Mammary epithelial cell (primary cell): ENCODE data around the gene RGL3.

Experiments
- EZH2 ChIP-seq: IDR thresholded peaks from 2 replicates; pipeline ENCODE4 v1.6.1; 2012; ENCODE audit warnings: low read length, inconsistent platforms, borderline replicate concordance
- TF ChIP-seq, protein P1 (sequence below), 2 donors: IDR thresholded peaks in 1 of 2; conservative IDR thresholded peaks in 1 of 2; 2 replicates each; pipeline ENCODE4 v1.5.1; 2011 to 2012; ENCODE audit warnings: inconsistent platforms in 2 of 2, low read length in 2 of 2, mild to moderate bottlenecking in 2 of 2, control low read depth in 1 of 2, low read depth in 1 of 2; ENCODE audit not compliant: insufficient read depth in 1 of 2; ENCODE audit errors: extremely low read depth in 1 of 2

DNA sequence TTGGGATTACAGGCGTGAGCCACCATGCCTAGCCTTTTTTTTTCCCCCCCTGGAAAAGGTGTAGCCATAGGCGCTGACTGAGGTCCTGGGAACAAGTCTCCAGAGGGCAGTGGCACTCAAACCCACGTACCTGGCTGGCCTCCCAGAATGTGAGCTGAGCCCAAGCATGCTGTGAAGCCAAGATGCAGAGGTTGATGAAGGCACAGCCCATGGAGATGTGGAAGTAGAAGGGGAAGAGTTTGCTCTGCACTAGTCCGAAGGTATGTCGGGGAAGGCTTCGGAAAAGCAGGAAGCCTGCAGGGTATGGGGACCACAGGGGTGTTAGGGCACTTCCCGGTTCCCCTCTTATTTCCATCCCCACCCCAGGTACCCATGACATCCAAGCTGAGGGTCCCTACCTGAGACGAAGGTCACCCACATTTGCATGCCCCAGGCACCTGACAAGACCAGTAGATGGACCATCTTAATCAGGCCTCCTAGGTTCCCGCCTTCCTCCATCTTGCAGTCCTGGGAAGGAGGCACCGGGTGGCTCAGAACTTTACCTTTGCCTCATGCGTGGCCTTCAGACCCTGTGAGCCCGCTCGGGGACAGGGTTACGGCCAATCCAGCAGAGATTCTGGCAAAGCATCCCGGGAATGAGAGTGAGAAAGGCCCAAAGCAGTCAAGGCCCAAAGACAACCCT is 73.9 kb downstream of the RGL3 start:
- TF ChIP-seq, protein P1, sequence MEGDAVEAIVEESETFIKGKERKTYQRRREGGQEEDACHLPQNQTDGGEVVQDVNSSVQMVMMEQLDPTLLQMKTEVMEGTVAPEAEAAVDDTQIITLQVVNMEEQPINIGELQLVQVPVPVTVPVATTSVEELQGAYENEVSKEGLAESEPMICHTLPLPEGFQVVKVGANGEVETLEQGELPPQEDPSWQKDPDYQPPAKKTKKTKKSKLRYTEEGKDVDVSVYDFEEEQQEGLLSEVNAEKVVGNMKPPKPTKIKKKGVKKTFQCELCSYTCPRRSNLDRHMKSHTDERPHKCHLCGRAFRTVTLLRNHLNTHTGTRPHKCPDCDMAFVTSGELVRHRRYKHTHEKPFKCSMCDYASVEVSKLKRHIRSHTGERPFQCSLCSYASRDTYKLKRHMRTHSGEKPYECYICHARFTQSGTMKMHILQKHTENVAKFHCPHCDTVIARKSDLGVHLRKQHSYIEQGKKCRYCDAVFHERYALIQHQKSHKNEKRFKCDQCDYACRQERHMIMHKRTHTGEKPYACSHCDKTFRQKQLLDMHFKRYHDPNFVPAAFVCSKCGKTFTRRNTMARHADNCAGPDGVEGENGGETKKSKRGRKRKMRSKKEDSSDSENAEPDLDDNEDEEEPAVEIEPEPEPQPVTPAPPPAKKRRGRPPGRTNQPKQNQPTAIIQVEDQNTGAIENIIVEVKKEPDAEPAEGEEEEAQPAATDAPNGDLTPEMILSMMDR (conservative IDR thresholded peaks at IDR 0.05 in 1 of 2, IDR thresholded peaks at IDR 0.05 in 1 of 2; ENCODE audit: extremely low read depth in 1 of 2, insufficient read depth in 1 of 2, low read depth in 1 of 2, low read length in 2 of 2), result no peak
- TF ChIP-seq EZH2, result no peak
